CD4-positive, alpha-beta T cell treated with Interleukin-1 beta for 1 hour (primary cell): ENCODE data around the gene NR2E1.

ENCODE experiments used
- DNase-seq, 2 donors: peaks; one replicate each; pipeline ENCODE4 v3.0.0-alpha.2; 2020 to 2022

NR2E1 gene

GRCh38 chr6:108165714-108166663 lies at the start of gene NR2E1:
Gene NR2E1 (plus strand): TSS chr6:108166022. CDS start chr6:108166766, 744 bp downstream.
- no peak for DNase-seq

DNA sequence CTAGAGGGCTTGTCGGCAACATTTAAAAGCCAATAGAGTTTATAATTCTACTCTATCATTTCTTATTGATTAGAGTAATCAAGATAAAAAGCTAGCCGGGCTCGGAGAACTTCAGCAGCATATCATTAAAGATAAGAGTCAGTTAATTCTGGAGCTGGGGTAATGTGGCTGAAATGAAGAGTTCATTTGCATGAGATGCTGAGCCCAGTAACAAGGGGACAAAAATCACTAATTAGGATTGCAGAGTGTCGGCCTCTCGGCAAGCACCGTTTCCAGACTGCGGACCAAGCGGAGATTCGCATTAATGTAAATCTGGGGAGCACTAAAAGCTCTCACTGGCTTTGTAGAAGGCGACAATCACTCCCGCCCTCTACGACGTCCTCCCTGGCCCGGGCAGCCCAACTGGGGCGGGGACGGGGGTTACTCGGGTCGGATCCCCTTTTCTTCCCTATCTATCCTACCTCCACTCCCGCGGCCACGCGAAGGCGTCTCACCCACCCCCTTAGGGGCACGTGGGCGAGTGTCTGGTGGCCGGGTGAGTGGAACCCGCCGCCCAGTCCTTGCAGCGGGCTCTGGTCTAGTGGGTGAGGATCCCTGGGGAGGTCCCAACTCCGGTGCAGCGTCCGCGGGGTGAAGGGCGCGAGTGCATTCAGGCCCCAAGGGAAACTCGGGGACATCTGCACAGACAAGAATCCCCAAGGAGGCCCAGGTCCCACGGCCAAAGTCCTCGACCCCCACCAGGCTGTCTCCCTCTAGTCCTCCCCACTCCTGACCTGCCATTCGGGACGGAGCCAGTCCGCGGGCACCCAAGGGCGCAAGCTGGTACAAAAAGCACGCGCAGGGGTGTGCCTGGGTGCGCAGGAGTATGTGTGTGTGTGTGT lies 49.0 kb upstream of the NR2E1 start:
- no peak for DNase-seq

GRCh38 chr6:108117427-108118358 lies 48.1 kb upstream of the NR2E1 start:
- DNase-seq, result peak in 1 of 2 donors; percentile 39

- DNase-seq, result no peak
Observed at GRCh38 chr6:108118359-108118724, 47.5 kb upstream of the NR2E1 start.

DNA sequence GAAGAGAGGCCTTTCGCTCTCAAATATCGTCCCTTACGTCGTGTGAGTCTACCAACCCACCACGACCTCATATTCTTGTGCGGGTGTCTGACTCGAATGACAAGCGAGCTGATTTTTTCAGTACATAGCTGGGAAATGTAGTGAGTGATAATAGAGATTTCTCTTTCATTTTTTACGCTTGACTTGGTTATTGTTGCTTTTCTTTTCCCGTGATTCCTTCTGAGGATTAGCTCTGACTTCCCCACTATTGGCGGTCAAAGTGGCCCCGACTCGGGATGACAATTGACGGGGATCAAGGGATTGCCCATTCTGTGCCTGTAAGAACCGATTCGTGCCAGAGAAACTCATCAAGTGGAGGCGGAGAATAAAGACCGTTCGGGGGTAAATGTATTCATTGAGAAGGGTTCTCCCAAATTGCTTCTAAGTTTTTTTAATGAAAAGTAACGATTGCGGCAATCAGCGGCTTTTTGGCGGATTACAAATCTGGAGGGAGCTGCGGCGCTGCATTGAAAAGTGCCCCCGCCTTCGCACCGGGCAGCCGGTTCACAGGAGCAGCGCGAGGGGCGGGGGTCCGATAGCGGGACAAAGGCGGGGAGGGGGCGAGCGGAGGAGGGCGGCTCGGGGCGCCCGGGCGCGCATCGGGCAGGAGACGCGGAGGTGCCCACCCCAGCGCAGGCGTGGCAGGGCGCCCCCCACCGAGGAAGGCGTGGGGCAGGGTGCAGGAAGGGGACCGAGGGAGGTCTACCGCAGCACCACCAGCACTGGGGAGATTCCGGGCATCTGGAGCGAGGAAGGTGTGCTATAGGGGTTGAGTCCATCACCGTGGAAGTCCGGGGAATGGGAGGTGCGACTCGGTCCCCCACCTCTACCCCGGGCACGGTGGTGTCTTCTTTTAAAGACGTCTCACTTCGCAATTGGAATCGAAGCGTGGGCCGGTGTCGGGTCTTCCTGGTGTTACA lies 46.7 kb upstream of the NR2E1 start:
- no peak for DNase-seq

GRCh38 chr6:108119769-108120141 lies 46.1 kb upstream of the NR2E1 start:
- no peak for DNase-seq

- no peak for DNase-seq
Observed at GRCh38 chr6:108120311-108120710, 45.5 kb upstream of the NR2E1 start.

GRCh38 chr6:108121612-108122011 lies 44.2 kb upstream of the NR2E1 start:
- DNase-seq, result no peak

GRCh38 chr6:108123481-108123929 lies 42.3 kb upstream of the NR2E1 start:
- DNase-seq, result no peak

DNA sequence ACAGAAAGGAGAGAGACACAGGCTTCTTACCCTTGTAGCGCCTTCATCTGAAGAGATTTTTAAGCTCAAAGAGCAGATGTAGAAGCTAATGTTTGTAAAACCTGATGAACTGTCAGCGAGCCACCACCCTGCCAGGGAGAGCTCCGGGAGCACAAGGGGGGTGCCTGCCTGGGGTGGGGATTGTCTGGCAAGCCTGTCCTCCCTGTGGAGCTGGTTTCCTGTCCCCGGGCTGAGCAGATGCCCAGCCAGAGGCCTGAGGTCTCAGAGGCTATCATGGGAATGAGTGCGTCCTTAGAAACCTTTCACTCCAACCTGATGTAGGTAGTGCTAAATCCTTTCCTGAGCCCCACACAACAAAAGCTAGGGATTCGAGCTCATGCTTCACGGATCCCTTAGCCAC lies 41.9 kb upstream of the NR2E1 start:
- DNase-seq, result no peak

DNA sequence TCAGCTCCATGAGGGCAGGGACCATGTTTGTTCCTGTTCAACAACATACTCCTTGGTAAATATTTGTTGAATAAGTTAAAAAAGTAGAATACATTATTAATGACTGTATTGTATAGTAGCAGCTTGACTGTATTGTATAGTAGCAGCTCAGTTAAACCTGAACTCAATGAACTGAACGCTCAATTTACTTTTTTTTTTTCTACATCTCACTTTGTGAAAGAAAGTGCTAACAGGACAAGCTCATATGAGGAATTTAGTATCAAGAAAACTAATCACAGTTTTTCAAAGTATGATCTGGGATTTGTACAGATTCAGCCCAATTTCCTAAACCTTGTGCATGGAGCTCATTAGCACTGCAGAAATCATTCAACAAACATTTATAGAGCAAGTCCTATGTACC lies 38.8 kb upstream of the NR2E1 start:
- no peak for DNase-seq

DNA sequence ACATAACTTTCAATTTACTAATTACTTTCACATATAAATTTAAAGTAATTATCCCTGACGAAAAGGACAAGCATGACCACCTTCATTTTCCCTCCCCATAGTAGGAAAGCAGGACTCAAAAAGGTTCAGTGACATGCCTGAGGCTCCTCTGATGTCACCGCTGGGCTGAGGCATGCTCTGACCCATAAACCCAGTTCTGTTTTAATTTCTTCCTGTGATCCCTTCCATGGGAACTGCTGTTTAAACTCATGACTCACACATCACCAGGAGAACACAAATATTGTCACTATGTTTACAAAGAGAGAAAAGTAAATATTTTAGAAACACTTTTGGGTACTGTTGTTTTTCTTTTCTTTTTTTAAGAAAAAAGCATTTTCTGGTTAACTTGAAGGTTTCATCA lies 38.0 kb upstream of the NR2E1 start:
- no peak for DNase-seq

GRCh38 chr6:108130262-108130661 lies 35.6 kb upstream of the NR2E1 start:
- DNase-seq, result no peak

- no peak for DNase-seq
Observed at GRCh38 chr6:108132863-108133262, 33.0 kb upstream of the NR2E1 start.

DNA sequence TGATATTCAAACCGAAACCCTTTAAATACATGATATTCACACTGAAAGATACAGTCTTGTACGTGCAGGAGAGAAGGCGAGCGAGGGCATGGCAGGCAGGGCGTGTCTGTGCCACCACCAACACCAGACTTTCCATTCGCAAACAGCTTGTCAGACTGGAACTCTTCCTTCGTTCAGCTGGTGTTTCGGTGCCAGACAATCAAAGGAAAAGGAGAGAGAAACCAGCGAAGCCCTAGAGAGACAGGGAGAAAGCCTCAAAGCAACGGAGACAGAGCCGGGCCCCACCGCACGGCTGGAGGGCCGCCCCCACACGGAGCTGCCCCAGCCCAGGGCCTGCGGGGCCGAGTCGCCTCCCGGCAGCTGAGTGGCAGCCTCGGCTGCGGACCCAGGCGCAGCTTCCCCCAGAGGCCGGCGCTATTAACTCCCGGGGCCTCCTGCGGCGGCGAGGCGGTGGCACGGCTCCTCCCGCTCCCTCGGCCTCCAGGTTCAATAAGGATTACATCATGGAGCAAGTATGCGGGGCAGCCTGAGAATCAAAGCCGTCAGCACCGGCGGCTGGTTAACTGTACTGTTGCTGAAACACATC lies 32.1 kb upstream of the NR2E1 start:
- no peak for DNase-seq

DNA sequence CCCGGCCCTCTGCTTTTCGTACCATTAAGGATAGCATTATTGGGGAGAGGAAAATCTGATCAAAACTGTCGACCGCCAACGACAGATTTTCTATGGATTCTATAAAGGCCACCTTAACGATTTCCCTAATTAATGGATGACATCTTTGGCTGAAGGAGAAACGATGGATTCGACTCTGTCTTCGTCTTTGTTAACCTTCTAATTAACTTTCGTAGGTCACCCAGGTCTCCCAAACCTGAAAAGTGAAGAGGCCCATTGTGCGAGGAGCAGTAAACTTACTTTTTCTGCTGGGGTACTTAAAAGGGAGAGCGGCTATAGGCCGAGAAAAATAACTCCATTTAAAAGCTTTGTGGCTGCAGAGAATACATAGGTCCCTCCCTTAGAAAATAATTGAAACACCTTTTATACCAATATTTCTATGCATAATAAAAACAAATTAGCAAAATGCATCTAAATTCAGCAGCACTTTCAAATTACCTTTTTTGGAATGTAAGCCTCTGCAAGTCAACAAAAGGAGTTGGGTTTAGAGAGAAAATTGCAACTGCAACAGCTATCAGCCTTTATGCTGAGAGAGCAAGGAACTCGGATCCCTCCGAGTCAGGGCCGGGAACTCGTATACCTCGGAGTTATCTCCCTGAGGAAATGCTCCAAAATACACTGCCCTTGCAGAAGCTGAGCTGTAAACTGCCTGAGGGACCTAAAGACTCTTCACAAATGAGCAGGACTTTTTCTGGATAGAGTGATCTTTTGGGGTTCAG lies 31.4 kb upstream of the NR2E1 start:
- no peak for DNase-seq

GRCh38 chr6:108142240-108142639 lies 23.6 kb upstream of the NR2E1 start:
- no peak for DNase-seq

GRCh38 chr6:108145639-108146038 lies 20.2 kb upstream of the NR2E1 start:
- no peak for DNase-seq

GRCh38 chr6:108152446-108152845 lies 13.4 kb upstream of the NR2E1 start:
- DNase-seq, result no peak
